SK-N-SH (cell line): ENCODE results near the gene PARVB. TPM values are rescaled to one million over a fixed set of nuclear protein-coding genes. Genes with fewer than 3 reads are reported as not detected.

ENCODE experiments used
- CTCF ChIA-PET: fragments of 300-600, 350-600 bp; formaldehyde crosslinking; extraction: SDS; loops from one replicate; lab custom pipeline; 2021; lab: Yijun Ruan, JAX
- POLR2A ChIA-PET: fragments of 350-600 bp; sonication (Branson Sonifier 250); formaldehyde crosslinking; extraction: SDS; loops from one replicate; lab custom pipeline; 2020; ENCODE audit warnings: antibody characterized with exemption, inconsistent platforms; lab: Yijun Ruan, JAX
- DNase-seq: peaks from one replicate; pipeline ENCODE4 v3.0.0; 2012
- H2AFZ ChIP-seq: fragments of 200-600 bp; sonication (generic); 2 replicates; pipeline ENCODE4 v1.8.1; 2016; ENCODE audit warnings: antibody characterized with exemption, mild to moderate bottlenecking, low read depth
- H3F3A ChIP-seq: fragments of 200-600 bp; sonication (generic); replicated peaks from 2 replicates; pipeline ENCODE3; 2016; ENCODE audit warnings: antibody characterized with exemption, mild to moderate bottlenecking; ENCODE audit not compliant: insufficient read depth
- H3K27ac ChIP-seq, 2 experiments: fragments of 200-500 bp in 1 of 2; fragments of 200-600 bp in 1 of 2; sonication (Bioruptor generic) in 1 of 2; sonication (generic), shearing (Covaris generic) in 1 of 2; 2 replicates each; pipeline versions ENCODE4 v1.5.1 to v1.6.1; 2014 to 2016; ENCODE audit warnings: low read depth in 2 of 2, inconsistent platforms in 1 of 2, low read length in 1 of 2, mild to moderate bottlenecking in 1 of 2, mixed read lengths in 1 of 2
- H3K27me3 ChIP-seq: fragments of 200-600 bp; sonication (generic), shearing (Covaris generic); 2 replicates; pipeline ENCODE4 v1.6.1; 2016; ENCODE audit warnings: mixed run types; ENCODE audit not compliant: insufficient read depth
- H3K36me3 ChIP-seq, 2 experiments: fragments of 200-500 bp in 1 of 2; fragments of 200-600 bp in 1 of 2; sonication (Bioruptor generic) in 1 of 2; sonication (generic) in 1 of 2; replicated peaks in 1 of 2; 2 replicates each; pipeline versions ENCODE3 to v1.5.1; 2014 to 2016; ENCODE audit warnings: low read length in 1 of 2, mild to moderate bottlenecking in 1 of 2; ENCODE audit not compliant: insufficient read depth in 2 of 2, control insufficient read depth in 1 of 2
- H3K4me1 ChIP-seq, 2 experiments: fragments of 200-500 bp in 1 of 2; fragments of 200-600 bp in 1 of 2; sonication (Bioruptor generic) in 1 of 2; sonication (generic), shearing (Covaris generic) in 1 of 2; 2 replicates each; pipeline versions ENCODE4 v1.5.1 to v1.6.1; 2014 to 2016; ENCODE audit warnings: low read depth in 1 of 2, low read length in 1 of 2, mixed run types in 1 of 2; ENCODE audit not compliant: insufficient read depth in 2 of 2, control insufficient read depth in 1 of 2
- H3K4me2 ChIP-seq: fragments of 200-600 bp; sonication (generic), shearing (Covaris generic); 2 replicates; pipeline ENCODE4 v1.6.1; 2017; ENCODE audit warnings: mixed run types
- H3K4me3 ChIP-seq, 2 experiments: fragments of 200-500 bp in 1 of 2; fragments of 200-600 bp in 1 of 2; sonication (Bioruptor generic) in 1 of 2; sonication (generic), shearing (Covaris generic) in 1 of 2; 2 replicates each; pipeline versions ENCODE4 v1.5.1 to v1.8.1; 2014 to 2016; ENCODE audit warnings: low read depth in 2 of 2, inconsistent platforms in 1 of 2, low read length in 1 of 2, mild to moderate bottlenecking in 1 of 2, mixed read lengths in 1 of 2, moderate library complexity in 1 of 2
- H3K79me2 ChIP-seq: fragments of 200-600 bp; sonication (generic); 2 replicates; pipeline ENCODE4 v1.8.1; 2017; ENCODE audit warnings: mild to moderate bottlenecking; ENCODE audit not compliant: insufficient read depth
- H3K9ac ChIP-seq: fragments of 200-600 bp; sonication (generic); 2 replicates; pipeline ENCODE4 v1.6.1; 2017; ENCODE audit warnings: mixed run types
- H3K9me2 ChIP-seq: fragments of 200-600 bp; sonication (generic); 2 replicates; pipeline ENCODE4 v1.6.1; 2017; ENCODE audit warnings: mixed run types
- H3K9me3 ChIP-seq: fragments of 200-600 bp; sonication (generic); 2 replicates; pipeline ENCODE4 v1.6.1; 2017; ENCODE audit warnings: mixed run types, mild to moderate bottlenecking, moderate library complexity
- H4K20me1 ChIP-seq: fragments of 200-600 bp; sonication (generic); 2 replicates; pipeline ENCODE4 v1.6.1; 2017; ENCODE audit warnings: mild to moderate bottlenecking, mixed run types; ENCODE audit not compliant: insufficient read depth
- CHD2 ChIP-seq: fragments of 150-350 bp; IDR thresholded peaks from 2 replicates; pipeline ENCODE4 v1.6.1; 2018; ENCODE audit warnings: low read length; ENCODE audit not compliant: partially characterized antibody
- CTCF ChIP-seq: fragments of 200-600 bp; sonication (generic); IDR thresholded peaks from 2 replicates; pipeline ENCODE4 v1.6.1; 2017; ENCODE audit warnings: antibody characterized with exemption, mild to moderate bottlenecking, moderate library complexity
- EP300 ChIP-seq, 2 experiments: IDR thresholded peaks; 2 replicates each; pipeline versions ENCODE4 v1.4.0 to v1.6.1; 2012; ENCODE audit warnings: borderline replicate concordance in 1 of 2, low read depth in 1 of 2, low read length in 1 of 2
- EZH2phosphoT487 ChIP-seq: fragments of 200-600 bp; sonication (generic); IDR thresholded peaks from 2 replicates; pipeline ENCODE4 v1.6.1; 2017; ENCODE audit warnings: low read depth, mixed run types, mild to moderate bottlenecking, antibody characterized with exemption, moderate library complexity, borderline replicate concordance
- FOXJ3 ChIP-seq: sonication (generic); formaldehyde crosslinking; IDR thresholded peaks from 2 replicates; pipeline ENCODE4 v1.5.1; 2020; ENCODE audit warnings: mild to moderate bottlenecking, missing genetic modification reagents
- FOXM1 ChIP-seq: IDR thresholded peaks from 2 replicates; pipeline ENCODE4 v1.4.0; 2012; ENCODE audit warnings: low read depth, mild to moderate bottlenecking
- GABPA ChIP-seq: IDR thresholded peaks from 2 replicates; pipeline ENCODE4 v1.4.0; 2012; ENCODE audit warnings: low read depth, mild to moderate bottlenecking
- MXI1 ChIP-seq: IDR thresholded peaks from 2 replicates; pipeline ENCODE4 v1.6.1; 2012; ENCODE audit warnings: mild to moderate bottlenecking, low read depth, low read length, improper control_type of control experiment
- NFIC ChIP-seq: IDR thresholded peaks from 2 replicates; pipeline ENCODE4 v1.4.0; 2012; ENCODE audit warnings: borderline replicate concordance
- RCOR1 ChIP-seq: fragments of 150-350 bp; IDR thresholded peaks from 2 replicates; pipeline ENCODE4 v1.6.1; 2017; ENCODE audit warnings: antibody characterized with exemption, low read length
- RFX5 ChIP-seq: IDR thresholded peaks from 2 replicates; pipeline ENCODE4 v1.6.1; 2012; ENCODE audit warnings: mild to moderate bottlenecking, improper control_type of control experiment, low read length
- RXRA ChIP-seq: IDR thresholded peaks from 2 replicates; pipeline ENCODE4 v1.4.0; 2012; ENCODE audit warnings: low read depth, mild to moderate bottlenecking, borderline replicate concordance
- SIN3A ChIP-seq: IDR thresholded peaks from 2 replicates; pipeline ENCODE4 v1.6.1; 2012; ENCODE audit warnings: low read depth, mild to moderate bottlenecking, low read length, moderate library complexity, borderline replicate concordance
- SMC3 ChIP-seq: IDR thresholded peaks from 2 replicates; pipeline ENCODE4 v1.6.1; 2012; ENCODE audit warnings: low read depth, low read length, improper control_type of control experiment
- TAF1 ChIP-seq: IDR thresholded peaks from 2 replicates; pipeline ENCODE4 v1.6.1; 2012; ENCODE audit warnings: low read depth, mild to moderate bottlenecking, low read length, moderate library complexity, borderline replicate concordance
- TCF12 ChIP-seq: IDR thresholded peaks from 2 replicates; pipeline ENCODE4 v1.4.0; 2012
- WGBS: methylation state at CpG from one replicate; pipeline ENCODE4 v1.1.6; 2017; ENCODE audit warnings: low lambda C conversion rate; 5-methylcytosine and 5-hydroxymethylcytosine counted together
- polyA plus RNA-seq, 3 experiments: library from polyadenylated mRNA; depleted of rRNA; stranded (reverse); fragments of >200 nt; gene quantifications; 2 replicates each; pipeline ENCODE4 v1.2.3, GENCODE V29; 2012
- TF ChIP-seq, protein P1 (sequence below): IDR thresholded peaks from 2 replicates; pipeline ENCODE4; 2012
- TF ChIP-seq, protein P2 (sequence below): fragments of 150-350 bp; IDR thresholded peaks from 2 replicates; pipeline ENCODE4 v1.6.1; 2017; ENCODE audit warnings: antibody characterized with exemption, low read length, low read depth, borderline replicate concordance

PARVB gene
- polyA plus RNA-seq, 1 of the 3 experiments (the other 2 are of a cell fraction): 87.8 TPM

DNA sequence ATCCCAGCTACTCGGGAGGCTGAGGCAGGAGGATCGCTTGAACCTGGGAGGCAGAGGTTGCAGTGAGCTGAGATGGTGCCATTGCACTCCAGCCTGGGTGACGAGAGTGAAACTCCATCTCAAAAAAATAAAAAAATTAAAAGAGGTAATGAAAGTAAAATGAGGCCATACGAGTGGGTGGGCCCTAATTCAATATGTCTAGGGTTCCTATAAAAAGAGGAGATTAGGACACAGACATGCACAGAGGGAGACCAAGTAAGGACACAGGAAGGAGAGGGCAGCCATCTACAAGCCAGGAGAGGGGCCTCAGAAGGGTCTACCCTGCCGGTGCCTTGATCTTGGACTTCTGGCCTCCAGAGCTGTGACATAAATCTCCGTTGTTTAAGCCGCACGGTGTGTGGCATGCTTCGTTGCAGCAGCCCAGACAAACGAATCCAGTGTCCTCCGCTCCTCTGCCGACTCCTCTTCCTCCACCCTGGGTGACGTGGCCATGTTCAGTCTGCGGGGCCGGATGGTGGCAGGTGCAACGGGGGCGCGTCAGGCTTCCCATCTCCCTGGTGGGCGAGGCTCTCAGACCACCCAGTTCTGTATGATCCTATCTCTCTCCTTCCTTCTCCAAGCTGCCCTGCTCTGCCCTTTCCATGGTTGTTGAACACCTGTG is 105.0 kb downstream of the PARVB start:
- Histone ChIP-seq H3K79me2 (no peaks in the 10 kb centered on the region), H3K4me1 (peaks cover 0 to 11% of the 10 kb centered on the region in 2 experiments; a peak in 1 of 4 replicates), H3K9me2 (no peaks in the 10 kb centered on the region), H3K9ac (no peak overlapping the region), H3K4me2 (no peak overlapping the region), H4K20me1 (no peaks in the 10 kb centered on the region), H3F3A (no peaks in the 10 kb centered on the region), H2AFZ (no peak overlapping the region), H3K9me3 (no peaks in the 10 kb centered on the region), H3K27ac (no peak overlapping the region), H3K27me3 (no peaks in the 10 kb centered on the region), H3K36me3 (no peaks in the 10 kb centered on the region), H3K4me3 (no peak overlapping the region)
- ChIA-PET CTCF (interaction anchor here (1.2 to 1.4 kb wide), 2 partner anchors 13 to 20 kb away, joined by 4 read pairs; no protein-coding TSS in a partner anchor), POLR2A (no interaction called here)
- TF ChIP-seq CTCF (no peak), RFX5 (no peak), FOXM1 (no peak), CHD2 (no peak), GABPA (no peak), TCF12 (no peak), RCOR1 (no peak), SIN3A (no peak), SMC3 (no peak), EP300 (IDR thresholded peaks at IDR 0.05; ENCODE audit: borderline replicate concordance in 1 of 2, low read depth in 1 of 2, low read length in 1 of 2) (no peak), NFIC (no peak), RXRA (no peak), EZH2phosphoT487 (no peak), TAF1 (no peak), MXI1 (no peak), FOXJ3 (no peak)
- TF ChIP-seq, protein P1, sequence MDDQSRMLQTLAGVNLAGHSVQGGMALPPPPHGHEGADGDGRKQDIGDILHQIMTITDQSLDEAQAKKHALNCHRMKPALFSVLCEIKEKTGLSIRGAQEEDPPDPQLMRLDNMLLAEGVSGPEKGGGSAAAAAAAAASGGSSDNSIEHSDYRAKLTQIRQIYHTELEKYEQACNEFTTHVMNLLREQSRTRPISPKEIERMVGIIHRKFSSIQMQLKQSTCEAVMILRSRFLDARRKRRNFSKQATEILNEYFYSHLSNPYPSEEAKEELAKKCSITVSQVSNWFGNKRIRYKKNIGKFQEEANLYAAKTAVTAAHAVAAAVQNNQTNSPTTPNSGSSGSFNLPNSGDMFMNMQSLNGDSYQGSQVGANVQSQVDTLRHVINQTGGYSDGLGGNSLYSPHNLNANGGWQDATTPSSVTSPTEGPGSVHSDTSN: no peak
- TF ChIP-seq, protein P2, sequence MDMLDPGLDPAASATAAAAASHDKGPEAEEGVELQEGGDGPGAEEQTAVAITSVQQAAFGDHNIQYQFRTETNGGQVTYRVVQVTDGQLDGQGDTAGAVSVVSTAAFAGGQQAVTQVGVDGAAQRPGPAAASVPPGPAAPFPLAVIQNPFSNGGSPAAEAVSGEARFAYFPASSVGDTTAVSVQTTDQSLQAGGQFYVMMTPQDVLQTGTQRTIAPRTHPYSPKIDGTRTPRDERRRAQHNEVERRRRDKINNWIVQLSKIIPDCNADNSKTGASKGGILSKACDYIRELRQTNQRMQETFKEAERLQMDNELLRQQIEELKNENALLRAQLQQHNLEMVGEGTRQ: no peak
- 91% methylated on average over 18 of the region's 19 CpGs for WGBS
- DNase-seq: no peak
